Measurements from ENCODE around the gene LCNL1.

DNA sequence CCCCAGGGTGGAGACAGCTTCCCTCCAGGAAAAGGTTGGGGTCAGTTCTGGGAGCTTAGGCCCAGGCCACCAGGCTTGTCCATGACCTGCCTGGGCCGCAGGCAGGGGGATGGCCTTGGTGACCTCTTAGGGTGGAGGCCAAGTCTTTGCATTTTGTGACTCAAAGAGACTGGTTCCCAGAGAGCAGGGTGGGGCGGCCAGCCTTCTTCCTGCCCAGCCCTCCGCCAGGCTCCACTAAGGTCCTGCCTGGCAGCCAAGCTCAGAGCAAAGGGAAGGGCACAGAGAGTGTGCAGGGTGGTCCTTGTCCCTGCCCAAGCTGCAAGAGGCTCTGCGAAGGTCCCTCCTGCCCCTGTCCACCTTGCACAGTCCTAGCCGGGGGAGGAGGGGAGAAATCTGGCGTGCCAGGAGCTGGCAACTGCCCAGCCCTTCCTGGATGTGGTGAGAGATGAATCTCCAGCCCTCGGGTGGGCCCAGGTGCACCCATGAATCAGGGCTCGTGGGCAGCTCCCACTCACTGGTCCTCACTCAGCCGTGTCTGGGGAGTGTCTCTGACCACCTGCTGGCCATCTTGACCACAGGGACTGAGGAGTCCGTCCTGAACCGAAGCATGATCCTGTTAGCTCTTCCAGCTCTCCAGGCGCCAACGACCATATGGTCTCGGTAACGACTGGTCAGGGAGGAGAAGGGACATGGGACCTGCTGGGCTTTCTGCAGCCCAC, 7.8 kb upstream of the LCNL1 start:
- TF ChIP-seq, protein P1, sequence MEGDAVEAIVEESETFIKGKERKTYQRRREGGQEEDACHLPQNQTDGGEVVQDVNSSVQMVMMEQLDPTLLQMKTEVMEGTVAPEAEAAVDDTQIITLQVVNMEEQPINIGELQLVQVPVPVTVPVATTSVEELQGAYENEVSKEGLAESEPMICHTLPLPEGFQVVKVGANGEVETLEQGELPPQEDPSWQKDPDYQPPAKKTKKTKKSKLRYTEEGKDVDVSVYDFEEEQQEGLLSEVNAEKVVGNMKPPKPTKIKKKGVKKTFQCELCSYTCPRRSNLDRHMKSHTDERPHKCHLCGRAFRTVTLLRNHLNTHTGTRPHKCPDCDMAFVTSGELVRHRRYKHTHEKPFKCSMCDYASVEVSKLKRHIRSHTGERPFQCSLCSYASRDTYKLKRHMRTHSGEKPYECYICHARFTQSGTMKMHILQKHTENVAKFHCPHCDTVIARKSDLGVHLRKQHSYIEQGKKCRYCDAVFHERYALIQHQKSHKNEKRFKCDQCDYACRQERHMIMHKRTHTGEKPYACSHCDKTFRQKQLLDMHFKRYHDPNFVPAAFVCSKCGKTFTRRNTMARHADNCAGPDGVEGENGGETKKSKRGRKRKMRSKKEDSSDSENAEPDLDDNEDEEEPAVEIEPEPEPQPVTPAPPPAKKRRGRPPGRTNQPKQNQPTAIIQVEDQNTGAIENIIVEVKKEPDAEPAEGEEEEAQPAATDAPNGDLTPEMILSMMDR (IDR thresholded peaks at IDR 0.05): no peak
- no peak for TF ChIP-seq POLR2A (IDR thresholded peaks at IDR 0.05)

Data from Peyer's patch (tissue), 4 donors.